ENCODE measurements around the gene CHMP6. TPM values are rescaled to one million over a fixed set of nuclear protein-coding genes. Genes with fewer than 3 reads are reported as not detected.

The CHMP6 gene
- total RNA-seq, 4 donors from 2014 or later: 17.5 to 35.6 (median 23.1) TPM

DNA sequence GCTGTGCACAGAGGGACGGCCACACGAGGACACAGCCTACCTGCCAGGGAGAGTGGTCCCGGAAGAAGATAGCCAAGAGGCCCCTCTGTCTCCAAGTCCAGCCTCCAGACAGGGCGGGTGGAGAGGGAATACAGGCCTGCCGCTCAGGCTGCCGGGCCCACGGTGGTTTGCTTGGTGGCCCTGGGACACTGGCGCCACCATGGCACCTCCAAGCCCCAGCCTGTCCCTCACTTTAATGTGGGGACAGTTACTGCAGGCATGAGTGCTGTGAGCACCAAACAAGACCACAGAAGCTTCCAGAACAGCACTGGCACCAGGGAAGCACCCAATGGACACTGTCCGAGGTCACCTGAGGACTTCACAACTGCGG lies 22.0 kb upstream of the CHMP6 start:
- H3K27me3 ChIP-seq: peaks cover 32% of the 10 kb centered on the region
- no peak overlapping the region for H3K4me3 ChIP-seq
- H3K9me3 ChIP-seq: no peaks in the 10 kb centered on the region
- TF ChIP-seq EP300 (IDR thresholded peaks at IDR 0.05) (no peak), POLR2A (IDR thresholded peaks at IDR 0.05) (no peak)
- H3K4me1 ChIP-seq: peaks cover 36% of the 10 kb centered on the region
- H3K27ac ChIP-seq: no peak overlapping the region
- WGBS: 72% methylated on average over 9 of the region's 10 CpGs
- H3K36me3 ChIP-seq: peaks cover 8% of the 10 kb centered on the region
- DNase-seq (ENCODE audit: low spot score in 2 of 2): no peak

DNA sequence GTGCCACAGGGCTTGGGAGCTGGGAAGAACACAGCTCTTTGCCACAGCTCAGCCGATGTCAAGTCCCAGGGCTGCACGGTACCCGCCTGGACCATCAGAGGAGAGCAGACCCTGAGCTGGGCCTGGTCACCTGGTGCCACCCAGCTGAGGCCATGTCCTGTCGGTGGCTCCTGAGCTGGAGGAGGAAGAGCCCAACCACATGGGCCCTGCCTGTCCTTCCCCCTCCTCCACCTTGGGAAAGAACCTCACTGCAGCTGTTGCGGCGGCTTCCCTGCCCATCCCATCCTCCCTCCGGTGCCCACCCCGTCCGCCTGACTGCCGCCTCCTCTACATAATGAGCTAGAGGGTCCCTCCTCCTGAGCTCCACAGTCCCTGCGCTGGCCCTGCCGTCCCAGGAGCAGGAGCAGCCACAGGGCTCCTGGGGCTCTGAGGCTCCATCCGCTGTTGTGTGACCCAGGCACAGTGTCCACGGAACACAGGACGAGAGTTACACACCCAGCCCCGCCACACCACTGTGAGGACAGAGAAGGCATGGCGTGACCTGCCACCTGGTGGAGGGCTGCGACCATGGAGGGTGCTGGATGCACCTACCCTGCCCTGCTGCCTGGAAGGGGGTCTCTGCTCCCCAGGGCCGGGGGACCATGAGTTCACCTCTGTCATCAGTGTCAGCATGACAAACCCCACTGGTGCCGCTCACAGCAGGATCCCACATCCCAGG lies 21.4 kb upstream of the CHMP6 start:
- DNase-seq (ENCODE audit: low spot score in 2 of 2): no peak
- Histone ChIP-seq H3K27ac (no peak overlapping the region), H3K9me3 (no peaks in the 10 kb centered on the region), H3K36me3 (peaks cover 3% of the 10 kb centered on the region), H3K27me3 (peaks cover 32% of the 10 kb centered on the region), H3K4me3 (no peak overlapping the region), H3K4me1 (peaks cover 36% of the 10 kb centered on the region)
- TF ChIP-seq POLR2A (IDR thresholded peaks at IDR 0.05): no peak
- TF ChIP-seq POLR2AphosphoS5 (IDR thresholded peaks at IDR 0.05): no peak
- TF ChIP-seq EP300 (IDR thresholded peaks at IDR 0.05): no peak
- TF ChIP-seq, protein P1, sequence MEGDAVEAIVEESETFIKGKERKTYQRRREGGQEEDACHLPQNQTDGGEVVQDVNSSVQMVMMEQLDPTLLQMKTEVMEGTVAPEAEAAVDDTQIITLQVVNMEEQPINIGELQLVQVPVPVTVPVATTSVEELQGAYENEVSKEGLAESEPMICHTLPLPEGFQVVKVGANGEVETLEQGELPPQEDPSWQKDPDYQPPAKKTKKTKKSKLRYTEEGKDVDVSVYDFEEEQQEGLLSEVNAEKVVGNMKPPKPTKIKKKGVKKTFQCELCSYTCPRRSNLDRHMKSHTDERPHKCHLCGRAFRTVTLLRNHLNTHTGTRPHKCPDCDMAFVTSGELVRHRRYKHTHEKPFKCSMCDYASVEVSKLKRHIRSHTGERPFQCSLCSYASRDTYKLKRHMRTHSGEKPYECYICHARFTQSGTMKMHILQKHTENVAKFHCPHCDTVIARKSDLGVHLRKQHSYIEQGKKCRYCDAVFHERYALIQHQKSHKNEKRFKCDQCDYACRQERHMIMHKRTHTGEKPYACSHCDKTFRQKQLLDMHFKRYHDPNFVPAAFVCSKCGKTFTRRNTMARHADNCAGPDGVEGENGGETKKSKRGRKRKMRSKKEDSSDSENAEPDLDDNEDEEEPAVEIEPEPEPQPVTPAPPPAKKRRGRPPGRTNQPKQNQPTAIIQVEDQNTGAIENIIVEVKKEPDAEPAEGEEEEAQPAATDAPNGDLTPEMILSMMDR (IDR thresholded peaks at IDR 0.05): peak; percentile 39 to 46
- WGBS: 49% methylated on average over 10 of the region's 20 CpGs

DNA sequence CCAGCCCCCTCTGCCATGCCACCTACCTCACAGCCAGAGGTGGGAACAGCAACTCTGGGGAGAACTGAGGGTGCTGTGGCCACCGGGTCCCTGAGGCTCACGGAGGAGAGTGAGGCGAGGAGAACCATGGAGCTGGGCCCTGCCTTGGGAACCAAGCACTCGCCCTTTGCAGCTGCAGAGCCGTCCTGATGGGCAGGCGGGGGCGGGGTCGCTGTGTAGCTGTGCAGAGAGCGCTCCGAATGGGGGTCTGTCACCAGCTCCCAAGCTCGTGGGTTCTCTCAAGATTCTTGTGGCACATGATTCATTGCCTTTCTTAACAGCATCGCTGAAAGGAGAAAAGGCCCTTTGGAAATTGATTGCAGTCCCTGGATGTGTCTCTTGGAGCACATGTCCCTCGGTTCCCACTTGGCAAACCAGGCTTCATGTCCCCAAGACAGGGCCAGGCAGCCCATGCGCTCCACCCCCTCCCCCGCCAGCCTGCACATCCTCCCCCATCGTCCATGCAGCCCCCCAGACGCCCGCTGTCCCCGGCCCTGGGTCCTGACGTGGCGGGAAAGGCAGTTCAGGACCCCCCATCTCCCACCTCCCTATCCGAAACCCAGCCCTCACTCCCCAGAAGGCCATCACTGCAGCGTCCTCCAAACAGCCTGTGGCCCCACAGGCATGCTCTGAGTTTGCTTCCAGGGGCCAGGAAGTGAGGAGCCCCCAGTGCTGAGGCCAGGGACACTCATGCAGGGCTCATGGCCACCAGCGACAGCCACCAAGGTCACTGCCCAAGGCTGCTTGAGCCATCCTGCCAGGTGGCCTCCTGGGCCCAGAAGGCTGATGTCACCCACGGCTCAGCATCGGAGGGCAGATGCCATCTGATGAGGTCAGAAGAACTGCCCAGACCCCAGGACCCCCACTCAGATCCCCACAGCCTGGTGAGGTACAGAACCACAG lies 20.6 kb upstream of the CHMP6 start:
- 55% methylated on average over 8 of the region's 26 CpGs for WGBS
- Histone ChIP-seq H3K27me3 (peaks cover 32% of the 10 kb centered on the region), H3K27ac (no peak overlapping the region), H3K4me1 (peaks cover 36% of the 10 kb centered on the region), H3K4me3 (no peak overlapping the region), H3K9me3 (no peaks in the 10 kb centered on the region), H3K36me3 (no peaks in the 10 kb centered on the region)
- DNase-seq (ENCODE audit: low spot score in 2 of 2): peak in 1 of 2 donors; percentile 64
- no peak for TF ChIP-seq EP300 (IDR thresholded peaks at IDR 0.05)
- TF ChIP-seq POLR2A (IDR thresholded peaks at IDR 0.05): no peak
- TF ChIP-seq, protein P1 (IDR thresholded peaks at IDR 0.05): no peak
- TF ChIP-seq POLR2AphosphoS5 (IDR thresholded peaks at IDR 0.05): no peak

- Histone ChIP-seq H3K4me1 (peaks cover 36% of the 10 kb centered on the region), H3K27ac (no peak overlapping the region), H3K36me3 (no peaks in the 10 kb centered on the region), H3K27me3 (peaks cover 32% of the 10 kb centered on the region), H3K4me3 (no peak overlapping the region), H3K9me3 (no peaks in the 10 kb centered on the region)
- TF ChIP-seq POLR2AphosphoS5 (IDR thresholded peaks at IDR 0.05) (no peak), POLR2A (IDR thresholded peaks at IDR 0.05) (no peak), EP300 (IDR thresholded peaks at IDR 0.05) (no peak)
- TF ChIP-seq, protein P1 (IDR thresholded peaks at IDR 0.05): no peak
- DNase-seq (ENCODE audit: low spot score in 2 of 2): no peak
- no CpG with 5 or more reads among the region's 13 CpGs for WGBS
Observed at GRCh38 chr17:80971704-80972304, 19.8 kb upstream of the CHMP6 start.

- H3K9me3 ChIP-seq: no peaks in the 10 kb centered on the region
- no peaks in the 10 kb centered on the region for H3K36me3 ChIP-seq
- H3K4me1 ChIP-seq: peaks cover 11% of the 10 kb centered on the region
- no peak for DNase-seq (ENCODE audit: low spot score in 2 of 2)
- no peak overlapping the region for H3K27ac ChIP-seq
- H3K27me3 ChIP-seq: peaks cover 19% of the 10 kb centered on the region
- WGBS: 83% methylated on average over 3 of the region's 3 CpGs
- TF ChIP-seq, protein P1 (IDR thresholded peaks at IDR 0.05): no peak
- no peak for TF ChIP-seq POLR2AphosphoS5 (IDR thresholded peaks at IDR 0.05)
- no peak for TF ChIP-seq EP300 (IDR thresholded peaks at IDR 0.05)
- no peak for TF ChIP-seq POLR2A (IDR thresholded peaks at IDR 0.05)
- no peak overlapping the region for H3K4me3 ChIP-seq
Observed at GRCh38 chr17:80976701-80977100, 14.9 kb upstream of the CHMP6 start.

Data from suprapubic skin (tissue), 4 donors.